CD4-positive, alpha-beta T cell (primary cell): ENCODE data around the gene LDLRAD4. TPM values are rescaled to one million over a fixed set of nuclear protein-coding genes. Genes with fewer than 3 reads are reported as not detected.

Experiments used
- ATAC-seq: fragments of 200-7000 bp; cut with Tn5 transposase; one replicate; pipeline ENCODE4 v1.10.0; 2022; ENCODE audit warnings: mild to moderate bottlenecking; ENCODE audit not compliant: poor library complexity
- CTCF ChIA-PET: fragments of 350-600 bp; sonication (Branson Sonifier 250); formaldehyde crosslinking; loops from one replicate; lab custom pipeline; 2021; ENCODE audit warnings: antibody characterized with exemption, inconsistent platforms; lab: Charles Lee
- POLR2A ChIA-PET: fragments of 350-600 bp; sonication (Branson Sonifier 250); formaldehyde crosslinking; loops from one replicate; lab custom pipeline; 2021; ENCODE audit warnings: antibody characterized with exemption, inconsistent platforms; lab: Charles Lee
- DNase-seq, 14 experiments: peaks; one replicate each; pipeline ENCODE4 v3.0.0-alpha.2; 2013 to 2020; ENCODE audit warnings: mixed read lengths in 2 of 14
- H3K27ac ChIP-seq, 2 donors: one replicate each; pipeline versions ENCODE4 v1.5.1 to v1.7.0; 2013; ENCODE audit warnings: low read length in 2 of 2, low read depth in 1 of 2, mild to moderate bottlenecking in 1 of 2
- H3K27me3 ChIP-seq, 2 experiments: 1 replicate in 1 of 2; 2 replicates in 1 of 2; pipeline versions ENCODE4 v1.6.1 to v1.7.0; 2013; ENCODE audit warnings: low read length in 2 of 2, control low read depth in 1 of 2, mild to moderate bottlenecking in 1 of 2, moderate library complexity in 1 of 2; ENCODE audit not compliant: insufficient read depth in 2 of 2, control insufficient read depth in 1 of 2
- H3K36me3 ChIP-seq: one replicate; pipeline ENCODE4 v1.6.1; 2013; ENCODE audit warnings: low read length, control low read depth; ENCODE audit not compliant: insufficient read depth
- H3K4me1 ChIP-seq: one replicate; pipeline ENCODE4 v1.6.1; 2013; ENCODE audit warnings: low read length, control low read depth; ENCODE audit not compliant: insufficient read depth
- H3K4me3 ChIP-seq: one replicate; pipeline ENCODE4 v1.5.1; 2013; ENCODE audit warnings: mild to moderate bottlenecking, low read length, moderate library complexity
- H3K9me3 ChIP-seq, 2 experiments: 1 replicate in 1 of 2; 2 replicates in 1 of 2; pipeline versions ENCODE4 v1.6.1 to v1.7.0; 2013; ENCODE audit warnings: low read length in 2 of 2, mild to moderate bottlenecking in 2 of 2, control low read depth in 1 of 2, moderate library complexity in 1 of 2; ENCODE audit not compliant: control insufficient read depth in 1 of 2, insufficient read depth in 1 of 2
- H3K27ac Mint-ChIP-seq: one replicate; pipeline ENCODE4 v1.8.0; 2020; ENCODE audit warnings: mixed read lengths
- H3K27me3 Mint-ChIP-seq: one replicate; pipeline ENCODE4 v1.8.0; 2021; ENCODE audit warnings: mixed read lengths
- H3K36me3 Mint-ChIP-seq: one replicate; pipeline ENCODE4 v1.8.0; 2021; ENCODE audit warnings: low read depth, mixed read lengths
- H3K4me1 Mint-ChIP-seq: one replicate; pipeline ENCODE4 v1.8.0; 2021; ENCODE audit warnings: low read depth, mixed read lengths
- H3K4me3 Mint-ChIP-seq: one replicate; pipeline ENCODE4 v1.8.0; 2020; ENCODE audit warnings: mild to moderate bottlenecking, mixed read lengths
- H3K9me3 Mint-ChIP-seq: one replicate; pipeline ENCODE4 v1.8.0; 2020; ENCODE audit warnings: mixed read lengths
- intact Hi-C, 2 experiments: fragments of 100-400 bp; cut with DNase I in 1 of 2; cut with micrococcal nuclease in 1 of 2; formaldehyde crosslinking; loops; one replicate each; pipeline versions ENCODE4 v1.15.1 to v1.9.0; 2023 to 2025; cut with DNase I, micrococcal nuclease
- total RNA-seq, 174 experiments: library from RNA in 2 of 174; stranded (reverse) in 2 of 174; gene quantifications; one replicate each; pipeline ENCODE4 v1.2.3 and lab custom pipeline; 2021 to 2026
- TF ChIP-seq, protein P1 (sequence below): fragments of 200-600 bp; IDR thresholded peaks from one replicate; pipeline ENCODE4 v1.8.0; 2022; ENCODE audit warnings: antibody characterized with exemption, mild to moderate bottlenecking

The LDLRAD4 gene
- total RNA-seq, 2 experiments from 2014 or later, result 51.9 to 52.7 TPM

DNA sequence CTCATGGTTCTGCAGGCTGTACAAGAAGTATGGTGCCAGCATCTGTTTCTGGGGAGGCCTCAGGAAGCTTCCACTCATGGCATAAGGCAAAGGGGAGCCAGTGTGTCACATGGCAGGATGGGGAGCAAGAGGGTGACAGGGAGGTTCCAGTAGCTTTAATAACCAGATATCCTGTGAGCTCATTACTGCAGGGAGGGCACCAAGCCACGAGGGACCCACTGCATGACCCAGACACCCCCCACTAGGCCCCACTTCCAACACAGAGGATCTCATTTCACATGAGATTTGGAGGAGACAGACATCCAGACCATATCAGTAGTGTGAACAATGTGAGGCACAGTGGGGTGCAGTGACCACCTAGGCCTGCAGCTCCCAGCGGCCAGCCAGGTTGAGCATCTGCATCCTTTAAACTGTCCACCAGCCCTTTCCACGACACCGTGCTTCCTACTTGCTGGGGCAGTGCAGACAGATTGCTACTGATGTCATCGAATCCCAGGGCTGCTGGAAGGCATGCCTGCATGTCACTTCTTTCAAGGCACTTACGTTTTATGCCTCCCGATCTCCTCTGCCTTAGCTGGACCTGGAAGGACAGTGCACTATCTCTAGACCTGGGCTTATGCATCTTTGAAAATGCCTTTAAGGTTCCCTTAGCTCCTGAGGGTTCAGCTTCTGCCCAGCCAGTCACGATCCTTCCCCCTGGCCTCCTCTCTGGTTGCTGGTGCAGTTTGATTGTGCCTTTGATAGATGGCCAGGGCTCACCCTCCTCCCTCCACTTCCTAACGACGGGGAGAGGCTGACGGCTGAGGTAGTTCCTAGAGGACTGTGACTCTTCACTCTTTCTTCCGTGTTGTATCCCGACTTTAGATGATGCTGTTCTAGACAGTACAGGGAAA is 333.5 kb downstream of the LDLRAD4 start:
- H3K4me1 Mint-ChIP-seq, result peaks cover 26% of the 10 kb centered on the region
- DNase-seq (peak in 1 of 14 experiments; percentile 1), ATAC-seq (no peak)
- no peaks in the 10 kb centered on the region for H3K27me3 ChIP-seq
- H3K36me3 ChIP-seq, result peaks cover 5% of the 10 kb centered on the region
- TF ChIP-seq, protein P1, sequence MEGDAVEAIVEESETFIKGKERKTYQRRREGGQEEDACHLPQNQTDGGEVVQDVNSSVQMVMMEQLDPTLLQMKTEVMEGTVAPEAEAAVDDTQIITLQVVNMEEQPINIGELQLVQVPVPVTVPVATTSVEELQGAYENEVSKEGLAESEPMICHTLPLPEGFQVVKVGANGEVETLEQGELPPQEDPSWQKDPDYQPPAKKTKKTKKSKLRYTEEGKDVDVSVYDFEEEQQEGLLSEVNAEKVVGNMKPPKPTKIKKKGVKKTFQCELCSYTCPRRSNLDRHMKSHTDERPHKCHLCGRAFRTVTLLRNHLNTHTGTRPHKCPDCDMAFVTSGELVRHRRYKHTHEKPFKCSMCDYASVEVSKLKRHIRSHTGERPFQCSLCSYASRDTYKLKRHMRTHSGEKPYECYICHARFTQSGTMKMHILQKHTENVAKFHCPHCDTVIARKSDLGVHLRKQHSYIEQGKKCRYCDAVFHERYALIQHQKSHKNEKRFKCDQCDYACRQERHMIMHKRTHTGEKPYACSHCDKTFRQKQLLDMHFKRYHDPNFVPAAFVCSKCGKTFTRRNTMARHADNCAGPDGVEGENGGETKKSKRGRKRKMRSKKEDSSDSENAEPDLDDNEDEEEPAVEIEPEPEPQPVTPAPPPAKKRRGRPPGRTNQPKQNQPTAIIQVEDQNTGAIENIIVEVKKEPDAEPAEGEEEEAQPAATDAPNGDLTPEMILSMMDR, result no peak
- H3K4me3 ChIP-seq, result no peak overlapping the region
- no peaks in the 10 kb centered on the region for H3K9me3 Mint-ChIP-seq
- intact Hi-C loops, result loop anchor here in 1 of 2 experiments (10.0 kb wide), 1 partner anchor 47 kb away; no protein-coding TSS in a partner anchor
- H3K27ac Mint-ChIP-seq, result no peak overlapping the region
- H3K9me3 ChIP-seq, result peaks cover 0 to 22% of the 10 kb centered on the region in 2 experiments
- H3K36me3 Mint-ChIP-seq, result peaks cover 10% of the 10 kb centered on the region
- ChIA-PET POLR2A (no interaction called here), CTCF (no interaction called here)
- peaks cover 4% of the 10 kb centered on the region for H3K4me1 ChIP-seq
- no peaks in the 10 kb centered on the region for H3K27me3 Mint-ChIP-seq
- H3K27ac ChIP-seq, result no peak overlapping the region
- H3K4me3 Mint-ChIP-seq, result no peak overlapping the region

- POLR2A ChIA-PET, result no interaction called here
- ATAC-seq (no peak), DNase-seq (no peak)
- Histone ChIP-seq H3K4me3 (no peak overlapping the region), H3K27me3 (no peaks in the 10 kb centered on the region), H3K9me3 (peaks cover 0 to 10% of the 10 kb centered on the region in 2 experiments), H3K36me3 (no peaks in the 10 kb centered on the region), H3K27ac (no peak overlapping the region), H3K4me1 (no peaks in the 10 kb centered on the region)
- CTCF ChIA-PET, result no interaction called here
- peaks cover 10% of the 10 kb centered on the region for H3K36me3 Mint-ChIP-seq
- no peak overlapping the region for H3K27ac Mint-ChIP-seq
- H3K27me3 Mint-ChIP-seq, result no peaks in the 10 kb centered on the region
- no peaks in the 10 kb centered on the region for H3K9me3 Mint-ChIP-seq
- H3K4me3 Mint-ChIP-seq, result no peak overlapping the region
- peaks cover 27% of the 10 kb centered on the region for H3K4me1 Mint-ChIP-seq
- intact Hi-C loops, result loop anchor here in 1 of 2 experiments (10.0 kb wide), 1 partner anchor 49 kb away; no protein-coding TSS in a partner anchor
- TF ChIP-seq, protein P1, result no peak
Observed at GRCh38 chr18:13553449-13553848, 334.9 kb downstream of the LDLRAD4 start.

DNA sequence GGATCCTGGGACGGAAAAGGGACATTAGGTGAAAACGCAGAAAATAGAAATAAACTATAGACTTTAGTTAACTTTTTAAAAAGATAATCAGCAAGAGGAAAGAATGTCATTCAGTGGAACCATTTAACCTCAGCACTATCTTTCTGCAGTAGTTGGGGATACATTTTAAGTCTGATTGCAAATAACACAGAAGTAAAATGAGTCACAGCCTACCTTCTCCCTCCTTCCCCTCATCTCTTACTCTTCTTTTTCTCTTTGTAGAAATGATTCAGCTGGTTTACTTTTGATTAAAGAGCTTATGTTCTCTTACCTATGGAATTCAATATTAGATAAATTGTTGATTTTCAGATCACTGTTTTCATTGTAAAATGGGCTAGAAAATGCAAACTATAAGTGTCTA is 336.6 kb downstream of the LDLRAD4 start:
- no peak overlapping the region for H3K27ac Mint-ChIP-seq
- Histone ChIP-seq H3K4me3 (no peak overlapping the region), H3K9me3 (peaks cover 0 to 9% of the 10 kb centered on the region in 2 experiments), H3K4me1 (no peaks in the 10 kb centered on the region), H3K27ac (no peak overlapping the region), H3K36me3 (no peaks in the 10 kb centered on the region), H3K27me3 (no peaks in the 10 kb centered on the region)
- ATAC-seq (no peak), DNase-seq (no peak)
- H3K4me3 Mint-ChIP-seq, result no peak overlapping the region
- intact Hi-C loops, result loop anchor here (5.0 to 10.0 kb wide), 4 partner anchors 50 to 338 kb away; partner anchors contain the start of gene LDLRAD4 (in 1 of the 2)
- no peaks in the 10 kb centered on the region for H3K27me3 Mint-ChIP-seq
- ChIA-PET POLR2A (no interaction called here), CTCF (interaction anchor here (1.1 kb wide), 1 partner anchor 395 kb away, joined by 3 read pairs; no protein-coding TSS in a partner anchor)
- H3K4me1 Mint-ChIP-seq, result peaks cover 22% of the 10 kb centered on the region
- H3K36me3 Mint-ChIP-seq, result peaks cover 3% of the 10 kb centered on the region
- no peaks in the 10 kb centered on the region for H3K9me3 Mint-ChIP-seq
- TF ChIP-seq, protein P1, result no peak
